Measurements from ENCODE around the gene CCDC124.

- TF ChIP-seq, protein P1, sequence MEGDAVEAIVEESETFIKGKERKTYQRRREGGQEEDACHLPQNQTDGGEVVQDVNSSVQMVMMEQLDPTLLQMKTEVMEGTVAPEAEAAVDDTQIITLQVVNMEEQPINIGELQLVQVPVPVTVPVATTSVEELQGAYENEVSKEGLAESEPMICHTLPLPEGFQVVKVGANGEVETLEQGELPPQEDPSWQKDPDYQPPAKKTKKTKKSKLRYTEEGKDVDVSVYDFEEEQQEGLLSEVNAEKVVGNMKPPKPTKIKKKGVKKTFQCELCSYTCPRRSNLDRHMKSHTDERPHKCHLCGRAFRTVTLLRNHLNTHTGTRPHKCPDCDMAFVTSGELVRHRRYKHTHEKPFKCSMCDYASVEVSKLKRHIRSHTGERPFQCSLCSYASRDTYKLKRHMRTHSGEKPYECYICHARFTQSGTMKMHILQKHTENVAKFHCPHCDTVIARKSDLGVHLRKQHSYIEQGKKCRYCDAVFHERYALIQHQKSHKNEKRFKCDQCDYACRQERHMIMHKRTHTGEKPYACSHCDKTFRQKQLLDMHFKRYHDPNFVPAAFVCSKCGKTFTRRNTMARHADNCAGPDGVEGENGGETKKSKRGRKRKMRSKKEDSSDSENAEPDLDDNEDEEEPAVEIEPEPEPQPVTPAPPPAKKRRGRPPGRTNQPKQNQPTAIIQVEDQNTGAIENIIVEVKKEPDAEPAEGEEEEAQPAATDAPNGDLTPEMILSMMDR (IDR thresholded peaks at IDR 0.05; ENCODE audit: low read depth, low read length, poor library complexity, severe bottlenecking): no peak
- TF ChIP-seq EZH2phosphoT487 (IDR thresholded peaks at IDR 0.05; ENCODE audit: borderline replicate concordance, low read length): no peak
Observed at GRCh38 chr19:17972230-17972629, 39.4 kb downstream of the CCDC124 start.
